H1 (cell line): ENCODE measurements around the gene DGUOK. TPM values are rescaled to one million over a fixed set of nuclear protein-coding genes. Genes with fewer than 3 reads are reported as not detected.
A peak's percentile ranks its signal among the peaks of the same experiment; 100 is the strongest.

Experiments used
- CTCF ChIA-PET: fragments of 300-600 bp; sonication (Branson Sonifier 250); formaldehyde crosslinking; loops from one replicate; lab custom pipeline; 2021; ENCODE audit not compliant: partially characterized antibody; lab: Charles Lee
- POLR2A ChIA-PET: fragments of 300-600 bp; sonication (Branson Sonifier 250); formaldehyde crosslinking; loops from one replicate; lab custom pipeline; 2021; ENCODE audit warnings: inconsistent platforms; ENCODE audit not compliant: partially characterized antibody; lab: Charles Lee
- DNase-seq, 2 experiments: peaks; one replicate each; pipeline versions ENCODE4 v3.0.0 to v3.0.0-alpha.2; 2010 to 2022; ENCODE audit warnings: low spot score in 2 of 2, low read depth in 1 of 2, mixed read lengths in 1 of 2
- FAIRE-seq: peaks from 2 replicates; lab custom pipeline; 2011; peaks lifted over from hg19 to GRCh38; lab: Jason Lieb, UNC
- H2AFZ ChIP-seq: 2 replicates; pipeline ENCODE4 v1.8.1; 2012; ENCODE audit warnings: low read length, inconsistent platforms
- H2AK5ac ChIP-seq: 2 replicates; pipeline ENCODE4 v1.6.1; 2013; ENCODE audit warnings: low read depth, low read length
- H2BK120ac ChIP-seq: replicated peaks from 2 replicates; pipeline ENCODE3; 2013; ENCODE audit warnings: low read depth, low read length, inconsistent platforms
- H2BK12ac ChIP-seq: 2 replicates; pipeline ENCODE4 v1.6.1; 2013; ENCODE audit warnings: low read depth, low read length
- H2BK15ac ChIP-seq: 2 replicates; pipeline ENCODE4 v1.6.1; 2013; ENCODE audit warnings: low read length
- H2BK20ac ChIP-seq: 2 replicates; pipeline ENCODE4 v1.6.1; 2013; ENCODE audit warnings: low read length
- H2BK5ac ChIP-seq: 2 replicates; pipeline ENCODE4 v1.6.1; 2013; ENCODE audit warnings: low read depth, low read length
- H3K14ac ChIP-seq: 2 replicates; pipeline ENCODE4 v1.6.1; 2013; ENCODE audit warnings: inconsistent platforms; ENCODE audit not compliant: insufficient read length
- H3K18ac ChIP-seq: 2 replicates; pipeline ENCODE4 v1.6.1; 2013; ENCODE audit warnings: low read length; ENCODE audit errors: extremely low read depth
- H3K23ac ChIP-seq: 2 replicates; pipeline ENCODE4 v1.6.1; 2013; ENCODE audit warnings: inconsistent platforms; ENCODE audit not compliant: insufficient read length
- H3K23me2 ChIP-seq: 2 replicates; pipeline ENCODE4 v1.6.1; 2013; ENCODE audit warnings: low read depth, low read length
- H3K27ac ChIP-seq: 2 replicates; pipeline ENCODE4 v1.6.1; 2011; ENCODE audit warnings: low read depth, low read length, inconsistent platforms
- H3K27me3 ChIP-seq, 4 experiments: replicated peaks in 1 of 4; 1 replicate in 1 of 4; 2 replicates in 3 of 4; pipeline versions ENCODE4 v1.6.1 to v1.8.1; 2011 to 2013; ENCODE audit warnings: low read length in 3 of 4, mild to moderate bottlenecking in 3 of 4, inconsistent platforms in 2 of 4, mixed read lengths in 2 of 4, moderate library complexity in 1 of 4; ENCODE audit not compliant: control insufficient read depth in 3 of 4, insufficient read depth in 3 of 4; ENCODE audit errors: extremely low read depth in 1 of 4
- H3K36me3 ChIP-seq, 4 experiments: 2 replicates each; pipeline versions ENCODE4 v1.6.1 to v1.8.1; 2011 to 2013; ENCODE audit warnings: mild to moderate bottlenecking in 4 of 4, low read length in 3 of 4, moderate library complexity in 2 of 4, control low read depth in 1 of 4, inconsistent platforms in 1 of 4; ENCODE audit not compliant: insufficient read depth in 4 of 4, control insufficient read depth in 2 of 4
- H3K4ac ChIP-seq: replicated peaks from 2 replicates; pipeline ENCODE3; 2013; ENCODE audit warnings: low read length, low read depth, mixed read lengths, inconsistent platforms; ENCODE audit not compliant: insufficient read length
- H3K4me1 ChIP-seq, 4 experiments: replicated peaks in 1 of 4; 1 replicate in 1 of 4; 2 replicates in 3 of 4; pipeline versions ENCODE4 v1.6.1 to v1.8.1; 2011 to 2013; ENCODE audit warnings: low read length in 3 of 4, inconsistent platforms in 2 of 4, mixed read lengths in 1 of 4; ENCODE audit not compliant: insufficient read depth in 4 of 4, control insufficient read depth in 3 of 4
- H3K4me2 ChIP-seq, 2 experiments: 2 replicates each; pipeline versions ENCODE4 v1.6.1 to v1.8.1; 2011 to 2013; ENCODE audit warnings: low read depth in 2 of 2, low read length in 2 of 2, control low read depth in 1 of 2, inconsistent platforms in 1 of 2, mild to moderate bottlenecking in 1 of 2; ENCODE audit not compliant: insufficient read depth in 1 of 2
- H3K4me3 ChIP-seq, 4 experiments: fragments of 200-600, 300-600 bp in 1 of 4; sonication (generic), shearing (Covaris generic), sonication (Bioruptor Twin) in 1 of 4; 2 replicates each; pipeline versions ENCODE4 v1.5.1 to v1.8.1; 2011 to 2016; ENCODE audit warnings: low read length in 4 of 4, low read depth in 3 of 4, control low read depth in 2 of 4, inconsistent platforms in 2 of 4, mild to moderate bottlenecking in 2 of 4, mixed read lengths in 1 of 4, moderate library complexity in 1 of 4; ENCODE audit not compliant: insufficient read depth in 2 of 4; ENCODE audit errors: extremely low read depth in 1 of 4
- H3K56ac ChIP-seq: replicated peaks from 2 replicates; pipeline ENCODE3; 2013; ENCODE audit warnings: low read depth, mild to moderate bottlenecking, mixed read lengths, low read length, inconsistent platforms; ENCODE audit not compliant: insufficient read length
- H3K79me1 ChIP-seq: 2 replicates; pipeline ENCODE4 v1.6.1; 2013; ENCODE audit warnings: low read depth, low read length, control low read depth
- H3K79me2 ChIP-seq, 2 experiments: 2 replicates each; pipeline versions ENCODE4 v1.6.1 to v1.8.1; 2012 to 2013; ENCODE audit warnings: low read length in 2 of 2, mild to moderate bottlenecking in 2 of 2, inconsistent platforms in 1 of 2; ENCODE audit not compliant: insufficient read depth in 2 of 2, control insufficient read depth in 1 of 2
- H3K9ac ChIP-seq, 4 experiments: replicated peaks in 1 of 4; 1 replicate in 1 of 4; 2 replicates in 3 of 4; pipeline versions ENCODE4 v1.6.1 to v1.8.1; 2011 to 2013; ENCODE audit warnings: low read depth in 3 of 4, low read length in 3 of 4, control low read depth in 2 of 4, mild to moderate bottlenecking in 2 of 4, moderate library complexity in 2 of 4, inconsistent platforms in 1 of 4; ENCODE audit errors: extremely low read depth in 1 of 4
- H3K9me3 ChIP-seq, 2 experiments: 2 replicates each; pipeline versions ENCODE4 v1.6.1 to v1.8.1; 2012 to 2013; ENCODE audit warnings: mild to moderate bottlenecking in 2 of 2, moderate library complexity in 2 of 2, control low read depth in 1 of 2, inconsistent platforms in 1 of 2, low read depth in 1 of 2, low read length in 1 of 2, mixed read lengths in 1 of 2; ENCODE audit not compliant: insufficient read depth in 2 of 2
- H4K20me1 ChIP-seq, 2 experiments: replicated peaks in 1 of 2; 2 replicates each; pipeline versions ENCODE3 to v1.8.1; 2011 to 2013; ENCODE audit warnings: inconsistent platforms in 2 of 2, low read length in 2 of 2, mild to moderate bottlenecking in 1 of 2; ENCODE audit not compliant: insufficient read depth in 2 of 2, control insufficient read depth in 1 of 2
- H4K5ac ChIP-seq: 2 replicates; pipeline ENCODE4 v1.6.1; 2013; ENCODE audit warnings: low read length, low read depth, mixed read lengths, inconsistent platforms; ENCODE audit not compliant: insufficient read length
- H4K8ac ChIP-seq: 2 replicates; pipeline ENCODE4 v1.8.0; 2013; ENCODE audit warnings: mild to moderate bottlenecking, moderate library complexity, low read length, inconsistent platforms; ENCODE audit not compliant: insufficient read depth; ENCODE audit errors: extremely low read depth
- H4K91ac ChIP-seq: replicated peaks from 2 replicates; pipeline ENCODE3; 2013; ENCODE audit warnings: low read length, mixed read lengths, inconsistent platforms; ENCODE audit not compliant: insufficient read length
- ASH2L ChIP-seq: fragments of 200-600, 300-600 bp; sonication (generic); IDR thresholded peaks from one replicate; pipeline ENCODE4 v1.7.1; 2017; ENCODE audit warnings: low read length
- BCL11A ChIP-seq, 2 experiments: IDR thresholded peaks; one replicate each; pipeline ENCODE4 v1.6.1; 2011; ENCODE audit warnings: low read depth in 2 of 2, low read length in 2 of 2, mild to moderate bottlenecking in 2 of 2
- BRCA1 ChIP-seq: IDR thresholded peaks from 2 replicates; pipeline ENCODE4 v1.6.1; 2012; ENCODE audit warnings: low read depth, low read length, improper control_type of control experiment
- CBX5 ChIP-seq: fragments of 300-800, 300-1000 bp; sonication (generic); IDR thresholded peaks from 2 replicates; pipeline ENCODE4 v1.7.1; 2016; ENCODE audit warnings: antibody characterized with exemption, low read length, low read depth
- CHD2 ChIP-seq: IDR thresholded peaks from 2 replicates; pipeline ENCODE4 v1.6.1; 2012; ENCODE audit warnings: low read length, improper control_type of control experiment
- GABPA ChIP-seq: IDR thresholded peaks from 2 replicates; pipeline ENCODE4 v1.6.1; 2011; ENCODE audit warnings: mild to moderate bottlenecking, low read length, moderate library complexity, borderline replicate concordance; ENCODE audit not compliant: insufficient read depth
- HDAC2 ChIP-seq, 2 experiments: fragments of 300-600 bp in 1 of 2; sonication (generic) in 1 of 2; IDR thresholded peaks; 2 replicates each; pipeline ENCODE4 v1.6.1; 2011 to 2012; ENCODE audit warnings: low read depth in 2 of 2, low read length in 2 of 2, mild to moderate bottlenecking in 2 of 2, moderate library complexity in 2 of 2, borderline replicate concordance in 1 of 2, inconsistent platforms in 1 of 2
- JUND ChIP-seq: IDR thresholded peaks from 2 replicates; pipeline ENCODE4 v1.6.1; 2011; ENCODE audit warnings: mild to moderate bottlenecking, improper control_type of control experiment, low read length
- SAP30 ChIP-seq: fragments of 300-600 bp; sonication (generic); IDR thresholded peaks from 2 replicates; pipeline ENCODE4 v1.7.1; 2012; ENCODE audit warnings: low read length, moderate library complexity, mild to moderate bottlenecking, inconsistent platforms; ENCODE audit not compliant: insufficient read depth, insufficient replicate concordance
- SP1 ChIP-seq: IDR thresholded peaks from 2 replicates; pipeline ENCODE4 v1.6.1; 2011; ENCODE audit warnings: low read depth, low read length
- YY1 ChIP-seq: IDR thresholded peaks from 2 replicates; pipeline ENCODE4 v1.6.1; 2011; ENCODE audit warnings: low read depth, mild to moderate bottlenecking, low read length
- WGBS, 2 experiments: shearing (Covaris generic) in 1 of 2; methylation state at CpG; one replicate each; pipeline versions ENCODE4 v1.1.6 to v1.1.7; 2013 to 2015; ENCODE audit warnings: low lambda C conversion rate in 2 of 2, mixed read lengths in 2 of 2, inconsistent platforms in 1 of 2, low coverage in 1 of 2, missing lambda C conversion rate in 1 of 2; ENCODE audit not compliant: insufficient replicate concordance in 2 of 2, insufficient coverage in 1 of 2, insufficient read length in 1 of 2; ENCODE audit errors: extremely low coverage in 1 of 2, missing lambda C conversion rate in 1 of 2; 5-methylcytosine and 5-hydroxymethylcytosine counted together
- polyA plus RNA-seq, 7 experiments: library from polyadenylated mRNA; depleted of rRNA in 3 of 7; stranded (reverse) in 5 of 7; unstranded in 2 of 7; fragments of >200 nt in 5 of 7; fragments of 200-250 nt in 2 of 7; gene quantifications; 1 replicate in 5 of 7; 2 replicates in 1 of 7; 4 replicates in 1 of 7; pipeline versions ENCODE4 v1.2.1 to v1.2.3, GENCODE V29; 2011 to 2013; ENCODE audit warnings: missing spikeins in 2 of 7, mixed read lengths in 2 of 7
- total RNA-seq: library from RNA; stranded (reverse); fragmentation: NEBNext Ultra II Directional; extraction: Animal tissue kit (Norgen Biotek cat#: 25700); gene quantifications from 2 replicates; pipeline ENCODE4 v1.2.1, GENCODE V29; 2021
- TF ChIP-seq, protein P1 (sequence below): IDR thresholded peaks from 2 replicates; pipeline ENCODE4 v1.6.1; 2012; ENCODE audit warnings: inconsistent platforms

The DGUOK gene
- total and polyA plus RNA-seq, 2 of the 8 experiments (the other 6 are each of a cell fraction or from before 2014, with no cell fraction given) = 110 to 168 TPM

DNA sequence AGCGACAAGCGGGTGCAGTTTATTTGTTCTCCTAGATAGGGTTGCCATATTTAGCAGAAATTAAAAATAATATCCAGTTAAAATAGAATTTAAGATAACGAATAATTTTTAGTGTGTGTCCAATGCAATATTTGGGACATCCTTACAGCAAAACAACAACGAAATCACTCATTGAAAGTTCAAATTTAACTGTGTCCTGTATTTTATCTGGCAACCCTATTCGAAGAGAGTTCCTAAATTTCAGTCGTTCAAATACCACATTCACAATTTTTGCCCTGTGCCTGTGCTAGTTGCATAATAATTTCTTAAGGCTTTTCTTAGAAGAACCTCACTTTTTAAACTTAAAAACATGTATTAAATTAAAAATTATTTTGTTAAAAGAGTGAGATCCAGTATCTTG, 664 bp downstream of the DGUOK start:
- H3K27me3 ChIP-seq = no peaks in the 10 kb centered on the region
- FAIRE-seq = no peak
- POLR2A ChIA-PET = interaction anchor here (0.7 to 1.3 kb wide), 9 partner anchors 8 to 271 kb away, joined by 3 to 6 read pairs (median 3); partner anchors contain the start of genes MTHFD2 and STAMBP

More for the DNA sequence above, 664 bp downstream of the DGUOK start:
- Histone ChIP-seq H3K9ac (peak overlapping the region; percentile 92 to 96 (median 94); a peak in 6 of 7 replicates), H3K23me2 (no peaks in the 10 kb centered on the region; the same call in 1 of the 2 replicates), H4K20me1 (peaks cover 3 to 12% of the 10 kb centered on the region in 2 experiments), H3K4me1 (peaks cover 0 to 4% (median 1%) of the 10 kb centered on the region in 4 experiments; a peak in 2 of 7 replicates), H3K18ac (no peak overlapping the region), H3K9me3 (no peaks in the 10 kb centered on the region), H2BK20ac (no peak overlapping the region), H3K79me2 (peaks cover 19 to 53% of the 10 kb centered on the region in 2 experiments), H2AFZ (no peak overlapping the region), H3K4me2 (peak overlapping the region; percentile 31 to 68), H3K27ac (peak overlapping the region; percentile 91), H3K79me1 (peaks cover 11% of the 10 kb centered on the region), H2BK5ac (peak overlapping the region; percentile 80; the same call in 1 of the 2 replicates), H2BK120ac (no peak overlapping the region), H2BK12ac (no peak overlapping the region), H3K23ac (no peak overlapping the region), H2AK5ac (no peak overlapping the region), H3K36me3 (peaks cover 0 to 7% (median 0%) of the 10 kb centered on the region in 4 experiments; a peak in 3 of 8 replicates), H4K5ac (no peak overlapping the region), H4K91ac (no peak overlapping the region), H3K4me3 (peak overlapping the region; percentile 90 to 97 (median 96)), H4K8ac (no peak overlapping the region), H3K14ac (no peak overlapping the region), H3K56ac (no peak overlapping the region), H2BK15ac (no peak overlapping the region), H3K4ac (peak overlapping the region; percentile 10)
- CTCF ChIA-PET = interaction anchor here (0.8 to 1.2 kb wide), 4 partner anchors 10 to 323 kb away, joined by 3 to 4 read pairs (median 3); partner anchors contain the start of gene STAMBP
- 28% methylated on average over 6 of the region's 6 CpGs; no CpG with 5 or more reads in 1 of the 2 experiments for WGBS, 2 experiments
- no peak for DNase-seq
- no peak for TF ChIP-seq CHD2
- no peak for TF ChIP-seq BRCA1
- TF ChIP-seq SAP30 = no peak
- TF ChIP-seq YY1 = no peak
- no peak for TF ChIP-seq CBX5
- no peak for TF ChIP-seq JUND
- TF ChIP-seq, protein P1, sequence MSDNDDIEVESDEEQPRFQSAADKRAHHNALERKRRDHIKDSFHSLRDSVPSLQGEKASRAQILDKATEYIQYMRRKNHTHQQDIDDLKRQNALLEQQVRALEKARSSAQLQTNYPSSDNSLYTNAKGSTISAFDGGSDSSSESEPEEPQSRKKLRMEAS = no peak
- TF ChIP-seq SP1 = no peak
- TF ChIP-seq ASH2L = no peak
- no peak for TF ChIP-seq HDAC2 (IDR thresholded peaks at IDR 0.05; ENCODE audit: borderline replicate concordance in 1 of 2, low read depth in 2 of 2, low read length in 2 of 2)
- TF ChIP-seq GABPA = no peak
- TF ChIP-seq BCL11A (IDR thresholded peaks at IDR 0.05; ENCODE audit: low read depth in 2 of 2, low read length in 2 of 2) = no peak
